Pancreas (tissue), 10 donors: ENCODE data around the gene HIVEP3. TPM values are rescaled to one million over a fixed set of nuclear protein-coding genes. Genes with fewer than 3 reads are reported as not detected.

ENCODE experiments used
- ATAC-seq, 4 donors: fragments of 200-7000 bp; cut with Tn5 transposase; one replicate each; pipeline versions ENCODE4 v1.8.0 to v1.9.1; 2020; ENCODE audit warnings: mild to moderate bottlenecking in 4 of 4, moderate library complexity in 4 of 4
- DNase-seq, 6 donors: peaks; one replicate each; pipeline ENCODE4 v3.0.0-alpha.2; 2020
- FAIRE-seq: peaks from 2 replicates; lab custom pipeline; 2012; peaks lifted over from hg19 to GRCh38; lab: Jason Lieb, UNC
- H3K27ac ChIP-seq, 4 donors: fragments of 200-600 bp; sonication (generic); 1 replicate in 3 of 4; 2 replicates in 1 of 4; pipeline versions ENCODE4 v1.5.0 to v1.8.0; 2020
- H3K27me3 ChIP-seq, 4 donors: fragments of 200-600 bp; one replicate each; pipeline ENCODE4 v1.8.0; 2021
- H3K36me3 ChIP-seq, 3 donors: fragments of 200-600 bp; sonication (generic) in 1 of 3; one replicate each; pipeline versions ENCODE4 v1.5.0 to v1.8.0; 2020 to 2021
- H3K4me1 ChIP-seq, 3 donors: fragments of 200-600 bp; one replicate each; pipeline ENCODE4 v1.8.0; 2021
- H3K4me3 ChIP-seq, 4 donors: fragments of 200-600 bp; sonication (generic) in 2 of 4; one replicate each; pipeline versions ENCODE4 v1.5.0 to v1.8.0; 2020 to 2021
- H3K9me3 ChIP-seq, 4 donors: fragments of 200-600 bp; one replicate each; pipeline ENCODE4 v1.8.0; 2021
- WGBS, 2 donors: extraction: QIAGEN DNeasy Blood & Tissue Kit; methylation state at CpG; one replicate each; pipeline ENCODE4 v1.1.7; 2013; 5-methylcytosine and 5-hydroxymethylcytosine counted together
- intact Hi-C, 3 donors: fragments of 100-400 bp; cut with DNase I; formaldehyde crosslinking; loops; one replicate each; pipeline versions ENCODE4 v1.11.1 to v1.14.2; 2022
- polyA plus RNA-seq, 2 donors: library from polyadenylated mRNA; stranded (reverse); fragments of 200-250 nt; gene quantifications; one replicate each; pipeline ENCODE4 v1.2.3, GENCODE V29; 2013
- total RNA-seq, 6 donors: library from RNA; stranded (reverse); fragmentation: NEBNext Ultra II Directional in 4 of 6; extraction: Animal tissue kit (Norgen Biotek cat#: 25700) in 4 of 6; gene quantifications; one replicate each; pipeline versions ENCODE4 v1.2.1 to v1.2.4, GENCODE V29; 2021 to 2023
- TF ChIP-seq, protein P1 (sequence below), 4 donors: fragments of 200-600 bp; sonication (generic) in 3 of 4; IDR thresholded peaks; one replicate each; pipeline versions ENCODE4 v1.5.0 to v1.8.0; 2021; ENCODE audit warnings: antibody characterized with exemption in 4 of 4
- donor health status: healthy with polysubstance abuse.
- donor health status: DM: no; HTN: no; CAD: no; lungs with moderate emphysema.
- donor health status: DM: no; HTN: no; CAD: no.
- donor health status: control.
- donor health status: control.
- donor health status: Bipolar disorder and iron deficiency.
- donor health status: DM: yes; HTN: yes; CAD: no.
- donor health status: DM: no; HTN: no; CAD: no.
- donor health status: DM: no; HTN: no; CAD: no.
- donor health status: DM: yes; HTN: yes; CAD: no.

HIVEP3 gene
- total and polyA plus RNA-seq, 8 donors, result 2.7 to 5.0 (median 3.1) TPM

DNA sequence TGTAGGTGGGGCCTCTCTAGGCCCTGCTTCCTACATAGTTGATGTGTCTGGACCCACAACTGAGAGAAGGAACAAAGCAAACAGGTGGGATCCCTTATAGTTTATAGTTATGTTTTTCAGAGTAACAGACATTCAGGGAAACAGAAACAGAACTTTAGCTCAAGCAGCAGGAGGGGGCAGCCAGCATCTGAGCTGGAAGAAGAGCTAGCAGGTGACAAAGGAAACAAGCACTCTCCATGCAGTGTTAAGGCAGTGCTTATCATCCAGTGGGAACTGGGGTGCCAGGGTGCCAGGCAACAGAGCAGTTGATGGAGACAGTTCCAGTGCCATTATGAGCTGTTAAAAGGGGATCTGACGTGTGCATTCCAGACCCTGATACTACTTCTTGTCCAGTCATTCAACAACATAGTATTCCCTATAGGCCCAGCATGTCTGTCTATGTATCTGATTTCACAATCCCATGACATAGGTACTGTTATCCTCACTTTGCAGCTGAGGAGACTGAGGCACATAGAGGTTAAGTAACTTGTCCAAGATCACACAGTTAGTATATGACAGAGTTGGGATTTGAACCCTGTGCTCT, 13.5 kb downstream of the HIVEP3 start:
- intact Hi-C loops, result no loop called here
- 93 to 95% methylated on average over 1 of the region's 1 CpG for WGBS, 2 donors
- DNase-seq (no peak), FAIRE-seq (no peak), ATAC-seq (no peak)
- H3K9me3 ChIP-seq, result no peaks in the 10 kb centered on the region
- TF ChIP-seq, protein P1, sequence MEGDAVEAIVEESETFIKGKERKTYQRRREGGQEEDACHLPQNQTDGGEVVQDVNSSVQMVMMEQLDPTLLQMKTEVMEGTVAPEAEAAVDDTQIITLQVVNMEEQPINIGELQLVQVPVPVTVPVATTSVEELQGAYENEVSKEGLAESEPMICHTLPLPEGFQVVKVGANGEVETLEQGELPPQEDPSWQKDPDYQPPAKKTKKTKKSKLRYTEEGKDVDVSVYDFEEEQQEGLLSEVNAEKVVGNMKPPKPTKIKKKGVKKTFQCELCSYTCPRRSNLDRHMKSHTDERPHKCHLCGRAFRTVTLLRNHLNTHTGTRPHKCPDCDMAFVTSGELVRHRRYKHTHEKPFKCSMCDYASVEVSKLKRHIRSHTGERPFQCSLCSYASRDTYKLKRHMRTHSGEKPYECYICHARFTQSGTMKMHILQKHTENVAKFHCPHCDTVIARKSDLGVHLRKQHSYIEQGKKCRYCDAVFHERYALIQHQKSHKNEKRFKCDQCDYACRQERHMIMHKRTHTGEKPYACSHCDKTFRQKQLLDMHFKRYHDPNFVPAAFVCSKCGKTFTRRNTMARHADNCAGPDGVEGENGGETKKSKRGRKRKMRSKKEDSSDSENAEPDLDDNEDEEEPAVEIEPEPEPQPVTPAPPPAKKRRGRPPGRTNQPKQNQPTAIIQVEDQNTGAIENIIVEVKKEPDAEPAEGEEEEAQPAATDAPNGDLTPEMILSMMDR (IDR thresholded peaks at IDR 0.05), result no peak
- no peaks in the 10 kb centered on the region for H3K4me1 ChIP-seq
- no peak overlapping the region for H3K4me3 ChIP-seq
- H3K27me3 ChIP-seq, result no peaks in the 10 kb centered on the region
- H3K27ac ChIP-seq, result no peak overlapping the region
- H3K36me3 ChIP-seq, result no peaks in the 10 kb centered on the region

DNA sequence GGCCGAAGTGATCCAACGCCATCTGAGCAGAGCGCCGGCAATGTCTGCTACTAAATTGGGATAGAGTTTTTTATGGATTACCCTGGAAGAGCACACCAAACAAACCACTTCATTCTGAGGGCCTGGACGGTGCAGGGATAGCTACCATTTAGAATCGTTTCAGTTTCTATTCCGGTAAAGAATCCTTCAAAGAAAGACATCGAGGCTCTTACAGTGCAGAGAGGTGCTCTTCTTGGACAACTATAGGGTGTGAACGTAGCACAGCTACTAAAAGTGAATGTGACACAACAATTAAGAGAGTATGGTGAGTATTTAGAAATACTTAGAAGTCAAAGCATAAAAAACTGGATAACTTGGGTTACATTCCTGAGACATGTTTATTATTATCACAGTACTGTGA, 16.1 kb downstream of the HIVEP3 start:
- no peak for ATAC-seq
- Histone ChIP-seq H3K36me3 (no peaks in the 10 kb centered on the region), H3K4me3 (no peak overlapping the region), H3K27ac (no peak overlapping the region), H3K27me3 (no peaks in the 10 kb centered on the region), H3K4me1 (no peaks in the 10 kb centered on the region), H3K9me3 (no peaks in the 10 kb centered on the region)
- intact Hi-C loops, result no loop called here
- no peak for DNase-seq
- FAIRE-seq, result no peak
- 83 to 84% methylated on average over 9 of the region's 9 CpGs for WGBS, 2 donors
- TF ChIP-seq, protein P1 (IDR thresholded peaks at IDR 0.05), result no peak

DNA sequence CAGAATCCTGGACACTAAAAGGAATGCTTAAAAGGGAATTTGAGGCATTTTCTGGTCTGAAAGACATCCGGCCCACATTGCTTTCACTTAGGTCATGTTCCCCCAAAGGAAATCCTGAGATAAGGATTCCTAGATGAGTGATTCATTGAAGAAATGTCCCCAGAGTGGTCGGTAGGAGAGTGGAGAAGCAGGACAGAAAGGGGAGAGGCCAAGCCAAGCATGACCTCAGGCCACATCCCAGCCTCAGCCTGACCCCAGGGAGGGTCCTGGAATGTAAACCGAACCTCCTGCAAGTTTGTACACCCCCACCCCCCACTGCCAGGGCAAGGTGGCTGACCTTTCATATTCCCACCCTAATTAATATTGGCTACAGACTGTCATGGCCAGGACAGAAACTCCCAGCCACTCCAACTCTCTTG, 16.6 kb downstream of the HIVEP3 start:
- TF ChIP-seq, protein P1 (IDR thresholded peaks at IDR 0.05), result no peak
- Histone ChIP-seq H3K9me3 (no peaks in the 10 kb centered on the region), H3K4me1 (no peaks in the 10 kb centered on the region), H3K27ac (no peak overlapping the region), H3K27me3 (no peaks in the 10 kb centered on the region), H3K4me3 (no peak overlapping the region), H3K36me3 (no peaks in the 10 kb centered on the region)
- intact Hi-C loops, result no loop called here
- DNase-seq (no peak), ATAC-seq (peak in 1 of 4 donors; percentile 30), FAIRE-seq (no peak)
- WGBS, 2 donors, result 58 to 65% methylated on average over 3 of the region's 3 CpGs

DNA sequence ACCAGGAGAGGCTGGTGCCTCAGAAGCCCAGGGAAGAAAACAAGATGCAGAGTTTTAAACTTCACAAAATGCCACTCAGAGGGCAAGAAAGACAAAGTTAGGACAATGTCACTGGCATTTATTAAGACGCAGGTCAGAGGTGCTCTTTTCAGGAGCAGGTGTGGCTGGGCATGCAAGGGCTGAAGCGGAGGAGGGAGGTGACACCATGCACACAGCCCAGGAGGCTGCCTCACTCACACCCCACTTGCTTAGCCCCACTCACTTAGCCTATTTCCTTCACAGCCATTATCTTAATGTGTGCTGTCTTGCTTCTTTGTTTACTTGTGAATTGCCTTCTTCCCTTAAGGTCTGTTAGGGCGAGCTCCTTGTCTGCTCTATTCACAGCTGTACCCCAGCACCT, 17.2 kb downstream of the HIVEP3 start:
- intact Hi-C loops, result no loop called here
- no peak for FAIRE-seq
- Histone ChIP-seq H3K4me1 (no peaks in the 10 kb centered on the region), H3K36me3 (no peaks in the 10 kb centered on the region), H3K27me3 (no peaks in the 10 kb centered on the region), H3K4me3 (no peak overlapping the region), H3K9me3 (no peaks in the 10 kb centered on the region), H3K27ac (no peak overlapping the region)
- no peak for ATAC-seq
- no peak for DNase-seq
- WGBS, 2 donors, result 88 to 92% methylated on average over 3 of the region's 3 CpGs
- TF ChIP-seq, protein P1 (IDR thresholded peaks at IDR 0.05), result no peak

DNA sequence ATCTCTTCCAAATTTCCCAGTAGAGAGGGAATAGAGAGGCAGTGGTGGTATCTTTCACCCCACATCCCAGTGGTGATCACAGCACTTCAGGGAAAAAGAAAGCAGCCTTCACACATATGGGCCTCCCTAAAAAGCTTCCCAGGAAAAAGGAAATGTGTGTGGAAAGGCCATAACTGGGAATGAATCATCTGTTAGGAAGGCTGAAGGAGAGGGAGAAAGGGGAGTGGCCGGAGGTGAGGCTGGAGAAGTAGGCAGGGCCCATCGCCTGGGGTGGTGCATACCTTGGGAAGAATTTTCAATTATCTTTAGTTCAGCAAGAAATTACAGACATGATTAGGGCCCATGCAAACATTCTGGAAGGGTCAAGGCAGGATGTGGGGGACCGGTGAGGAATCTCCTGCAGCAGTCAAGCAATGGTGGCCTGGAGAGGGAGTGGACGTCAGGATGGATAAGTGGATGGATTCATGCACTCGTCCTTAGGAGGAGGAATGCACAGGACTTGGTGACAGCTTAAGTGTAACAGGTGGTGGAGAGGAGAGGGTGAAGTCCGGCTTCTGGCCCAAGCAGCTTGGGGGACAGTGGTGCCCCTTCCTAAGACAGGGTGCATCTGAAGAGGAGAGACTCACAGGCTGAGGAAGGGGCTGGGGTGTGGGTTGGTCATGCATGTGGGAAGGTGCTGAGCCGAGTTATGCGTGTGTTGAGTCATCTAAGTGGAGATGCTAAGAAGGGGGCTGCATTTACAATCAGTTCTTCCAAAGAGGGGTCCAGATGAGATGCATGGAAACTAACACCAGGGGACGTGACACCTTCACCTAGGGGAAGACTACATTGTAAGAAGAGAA, 17.9 kb downstream of the HIVEP3 start:
- no peaks in the 10 kb centered on the region for H3K36me3 ChIP-seq
- intact Hi-C loops, result no loop called here
- H3K27me3 ChIP-seq, result no peaks in the 10 kb centered on the region
- no peak overlapping the region for H3K27ac ChIP-seq
- TF ChIP-seq, protein P1 (IDR thresholded peaks at IDR 0.05), result no peak
- no peaks in the 10 kb centered on the region for H3K9me3 ChIP-seq
- ATAC-seq (no peak), FAIRE-seq (no peak), DNase-seq (no peak)
- WGBS, 2 donors, result 88 to 93% methylated on average over 9 of the region's 9 CpGs
- H3K4me3 ChIP-seq, result no peak overlapping the region
- H3K4me1 ChIP-seq, result no peaks in the 10 kb centered on the region
